GM19240 (cell line): ENCODE data around the gene GRIN2A.

Experiments used
- DNase-seq: peaks from one replicate; pipeline ENCODE4 v3.0.0; 2011; ENCODE audit warnings: low spot score; ENCODE audit not compliant: insufficient read length

The GRIN2A gene

DNA sequence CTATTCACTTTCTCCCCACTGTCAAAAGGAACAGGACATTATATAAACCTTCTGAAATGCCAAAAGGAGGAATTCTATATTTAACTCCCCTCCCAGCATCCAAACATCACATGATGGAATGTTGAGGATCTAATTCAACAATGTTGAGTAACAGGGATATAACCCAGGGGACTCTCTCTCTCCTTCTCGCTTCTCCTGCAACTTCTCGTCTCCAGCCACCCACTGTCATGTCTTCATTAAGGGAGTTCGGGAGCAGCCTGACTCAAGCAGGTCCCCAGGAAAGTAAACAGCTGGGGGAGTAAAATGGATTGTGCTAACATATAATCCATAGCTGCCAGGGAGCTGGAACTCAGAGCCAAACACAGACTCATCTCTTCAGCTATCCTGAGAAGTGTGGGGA lies 51.7 kb downstream of the GRIN2A start:
- DNase-seq, result no peak

DNA sequence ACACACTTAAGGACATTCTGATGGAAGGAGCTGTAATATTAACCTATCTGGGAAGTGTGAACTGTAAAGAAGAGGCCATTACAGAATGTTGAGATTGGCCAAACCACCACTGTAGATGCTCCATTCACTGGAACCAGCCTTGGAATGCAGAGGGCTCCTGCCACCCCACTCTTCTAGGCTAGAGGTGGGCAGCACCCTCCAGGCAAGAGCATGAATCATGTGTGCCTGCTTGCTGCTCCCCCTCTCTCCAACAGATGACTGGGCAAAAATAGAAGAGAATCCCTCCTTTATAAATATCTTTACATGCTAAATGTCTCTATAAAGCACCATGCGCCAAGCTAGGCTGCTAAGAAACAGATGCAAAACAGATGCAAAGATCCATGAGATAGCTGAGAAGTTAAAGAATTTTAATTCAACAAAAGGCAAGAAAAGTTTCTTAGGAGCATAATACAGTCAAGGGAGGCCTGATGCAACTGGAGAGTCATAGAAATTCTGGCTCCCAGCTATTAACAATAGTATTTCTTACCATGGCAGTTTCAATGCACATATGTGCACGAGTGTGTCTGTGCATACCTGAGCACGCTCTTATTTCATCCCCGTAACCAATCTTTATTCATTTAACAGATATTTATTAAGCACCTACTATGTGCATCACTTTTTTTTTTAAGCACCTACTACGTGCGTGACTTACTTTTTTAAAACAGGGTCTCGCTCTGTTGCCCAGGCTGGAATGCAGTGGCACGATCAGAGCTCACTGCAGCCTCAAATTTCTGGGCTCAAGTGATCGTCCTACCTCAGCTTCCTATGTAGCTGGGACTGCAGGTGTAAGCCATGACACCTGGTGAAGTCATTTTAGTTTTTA lies 53.6 kb downstream of the GRIN2A start:
- no peak for DNase-seq

DNA sequence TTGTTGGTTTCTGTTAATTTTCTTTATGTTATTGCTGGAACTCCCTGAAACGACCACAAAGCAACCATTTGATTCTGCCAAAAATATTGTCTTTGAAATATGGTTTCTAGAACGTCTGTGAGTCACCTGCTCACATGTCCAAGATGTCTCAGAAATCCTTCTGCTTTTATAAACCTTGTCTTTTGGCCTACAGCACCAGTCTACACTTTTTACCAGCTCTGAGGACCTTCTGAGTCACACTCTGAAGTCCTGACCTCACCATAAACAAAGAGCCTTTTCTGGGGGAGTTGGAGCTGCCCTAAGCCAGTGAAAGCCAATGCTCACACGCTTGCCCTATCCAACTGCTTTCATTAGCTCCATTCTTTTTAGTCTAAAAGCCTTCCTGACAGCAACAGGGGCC lies 55.5 kb downstream of the GRIN2A start:
- no peak for DNase-seq

DNA sequence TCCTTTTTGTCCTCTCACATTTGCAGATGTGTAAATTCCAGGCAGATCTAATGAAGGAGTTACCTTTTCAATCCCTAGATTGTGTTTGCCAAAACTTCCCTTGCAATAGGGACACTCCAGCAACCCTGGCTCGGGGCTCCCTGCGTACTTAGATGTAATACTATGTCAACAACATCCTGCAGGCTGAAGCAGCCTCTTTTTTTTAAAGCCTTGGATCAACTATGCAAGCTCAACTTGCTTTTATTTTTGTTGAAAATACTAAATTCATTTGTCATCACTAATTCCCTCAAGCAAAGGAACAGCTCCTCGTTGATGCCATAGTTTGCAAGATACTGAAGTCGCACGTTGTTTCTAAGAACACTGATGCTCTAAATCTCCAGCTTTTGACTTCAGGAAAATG lies 59.1 kb downstream of the GRIN2A start:
- DNase-seq, result no peak

DNA sequence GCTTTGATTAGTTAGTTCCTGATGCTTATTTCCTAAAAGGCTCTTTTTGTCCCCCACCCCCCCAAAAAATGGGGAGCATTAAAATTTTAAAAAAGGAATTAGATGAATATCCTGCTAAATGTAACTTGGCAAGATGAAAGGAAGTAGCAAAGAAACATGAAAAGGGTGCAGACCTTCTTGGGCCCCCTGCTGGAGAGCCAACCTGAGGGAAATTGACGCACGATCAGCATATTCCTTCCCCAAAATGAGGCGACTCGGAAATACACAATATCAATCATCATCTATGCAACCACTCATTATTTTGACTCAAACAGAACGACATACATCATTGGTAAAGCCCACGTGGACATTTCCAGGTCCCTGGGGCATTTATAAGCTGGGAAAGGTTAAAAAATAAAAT lies 59.7 kb downstream of the GRIN2A start:
- no peak for DNase-seq

DNA sequence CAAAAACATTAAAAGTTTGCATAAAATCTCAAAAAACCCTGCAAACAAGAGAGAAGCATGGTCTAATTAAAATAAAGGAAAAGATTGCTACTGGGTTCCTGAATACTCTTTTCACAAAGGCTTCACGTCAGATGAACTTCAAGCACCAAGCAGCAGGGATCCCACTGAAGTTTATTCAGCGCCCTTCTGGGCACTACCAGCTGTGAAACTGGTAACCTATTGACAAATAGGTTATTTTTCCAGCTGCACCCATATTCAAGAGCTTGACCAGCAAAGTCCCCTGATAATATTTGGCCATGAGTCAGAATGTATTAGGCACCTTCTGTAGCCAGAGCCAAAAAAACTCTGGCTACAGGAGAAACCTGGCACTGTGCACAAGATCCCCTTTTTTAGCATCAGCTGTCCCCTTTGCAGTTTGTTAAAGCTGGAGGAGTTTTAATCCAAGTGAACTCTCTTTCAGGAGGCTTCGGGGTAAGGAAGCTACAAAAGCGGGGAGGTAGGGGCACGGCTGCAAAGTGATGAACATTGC lies 60.3 kb downstream of the GRIN2A start:
- no peak for DNase-seq

DNA sequence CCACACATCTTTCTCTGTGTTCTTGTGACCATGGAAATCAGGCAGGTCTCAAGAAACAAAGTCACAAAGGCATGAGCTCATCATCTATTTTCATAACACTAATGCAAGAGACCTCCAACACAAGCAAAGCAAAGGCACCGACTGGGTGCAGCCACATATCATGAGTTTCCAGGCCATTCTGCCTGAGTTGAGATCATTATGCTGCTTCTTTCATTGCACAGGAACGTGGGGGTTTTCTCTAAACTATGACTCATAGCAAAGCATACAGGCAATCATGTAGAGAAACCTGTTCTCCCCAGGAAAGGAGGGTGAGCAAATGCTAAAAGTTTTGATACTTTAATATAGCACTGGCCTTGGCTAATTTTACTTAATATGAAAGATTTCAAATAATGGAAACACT lies 60.7 kb downstream of the GRIN2A start:
- DNase-seq, result no peak

DNA sequence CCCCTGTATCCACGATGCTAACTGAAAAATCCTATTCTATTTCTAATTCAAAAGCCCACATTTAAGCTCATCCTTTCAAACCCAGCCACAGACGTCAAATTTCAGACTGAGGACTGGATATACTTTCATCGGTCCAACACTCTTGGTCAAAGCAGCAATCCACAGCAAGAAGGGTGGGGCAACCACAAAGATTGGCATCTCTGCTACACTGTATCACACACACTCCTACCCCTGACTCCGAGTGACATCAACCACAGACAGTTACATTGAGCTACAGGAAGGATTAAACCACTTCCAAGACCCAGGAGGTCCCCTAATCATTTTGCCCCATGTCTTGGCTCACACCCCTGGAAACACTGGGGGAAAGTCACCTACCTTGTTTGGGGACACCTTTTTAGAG lies 61.3 kb downstream of the GRIN2A start:
- no peak for DNase-seq

DNA sequence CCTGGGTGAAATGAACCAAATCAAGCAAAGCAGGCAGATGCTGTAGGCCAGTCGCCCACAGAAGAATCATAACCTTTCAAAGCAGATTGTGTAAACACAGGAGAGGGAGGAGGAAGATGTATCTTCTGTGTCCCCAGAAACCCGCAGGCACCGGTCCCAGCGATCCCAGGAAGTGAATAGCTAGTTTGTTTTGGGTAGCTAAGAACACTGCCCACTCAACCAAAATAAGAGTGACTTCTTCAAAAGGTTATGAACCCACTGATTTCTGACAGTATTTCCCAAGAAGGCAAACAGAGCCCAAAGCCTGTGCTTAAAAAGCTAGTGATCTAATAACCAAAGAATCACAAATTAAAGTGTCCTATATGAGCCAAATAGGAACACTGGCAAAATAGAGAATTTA lies 67.8 kb downstream of the GRIN2A start:
- DNase-seq, result no peak

DNA sequence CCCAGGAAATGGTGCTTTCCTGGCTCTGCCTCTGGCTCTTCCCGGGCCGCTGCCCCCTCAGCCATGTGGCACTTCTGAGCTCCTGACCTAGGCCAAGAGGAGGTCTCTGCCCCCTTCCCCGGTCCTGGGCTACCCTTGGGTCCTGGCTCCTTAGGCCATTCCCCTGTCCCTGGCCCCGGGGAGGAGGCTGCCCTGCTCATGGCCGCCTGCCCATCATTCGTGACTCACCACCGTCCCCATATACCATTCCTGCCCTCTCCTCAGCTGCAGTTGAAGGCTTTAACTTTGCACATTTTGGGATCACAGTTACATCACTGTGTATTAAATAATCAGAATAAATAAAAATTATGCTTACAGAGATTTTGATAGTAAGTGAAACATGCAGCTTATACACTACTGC lies 69.0 kb downstream of the GRIN2A start:
- no peak for DNase-seq

DNA sequence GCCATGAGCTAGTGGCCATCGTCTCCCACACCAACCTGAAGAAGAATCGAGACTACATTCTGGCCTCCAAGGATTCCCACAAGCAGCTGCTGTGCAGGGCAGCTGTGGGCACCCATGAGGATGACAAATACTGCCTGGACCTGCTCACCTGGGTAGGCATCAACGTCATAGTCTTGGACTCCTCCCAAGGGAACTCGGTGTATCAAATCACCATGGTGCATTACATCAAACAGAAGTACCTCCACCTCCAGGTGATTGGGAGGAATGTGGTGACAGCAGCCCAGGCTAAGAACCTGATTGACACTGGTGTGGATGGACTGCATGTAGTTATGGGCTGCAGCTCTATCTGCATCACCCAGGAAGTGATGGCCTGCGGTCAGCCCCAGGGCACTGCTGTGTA lies 70.2 kb downstream of the GRIN2A start:
- no peak for DNase-seq

DNA sequence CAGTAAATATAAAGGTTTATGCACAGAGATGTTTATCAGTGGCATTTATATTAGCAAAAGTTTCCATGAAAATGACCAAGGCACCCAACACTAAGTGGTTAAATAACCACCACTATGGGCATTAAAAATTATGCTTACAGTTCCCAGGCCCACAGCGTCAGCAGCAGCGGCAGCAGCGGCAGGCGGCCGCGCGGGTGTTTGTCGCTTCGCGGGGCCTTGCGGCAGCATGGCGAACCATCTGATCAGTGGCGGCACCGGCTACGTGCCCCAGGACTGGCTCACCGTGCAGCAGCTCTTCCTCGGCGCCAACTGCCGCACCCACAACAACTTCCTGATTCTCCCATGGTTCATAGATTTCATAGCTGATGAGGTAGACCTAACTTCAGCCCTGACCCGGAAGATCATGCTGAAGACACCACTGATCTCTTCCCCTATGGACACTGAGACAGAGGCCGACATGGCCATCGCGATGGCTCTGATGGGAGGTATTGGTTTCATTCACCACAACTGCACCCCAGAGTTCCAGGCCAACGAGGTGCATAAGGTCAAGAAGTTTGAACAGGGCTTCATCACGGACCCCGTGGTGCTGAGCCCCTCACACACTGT lies 71.0 kb downstream of the GRIN2A start:
- no peak for DNase-seq

DNA sequence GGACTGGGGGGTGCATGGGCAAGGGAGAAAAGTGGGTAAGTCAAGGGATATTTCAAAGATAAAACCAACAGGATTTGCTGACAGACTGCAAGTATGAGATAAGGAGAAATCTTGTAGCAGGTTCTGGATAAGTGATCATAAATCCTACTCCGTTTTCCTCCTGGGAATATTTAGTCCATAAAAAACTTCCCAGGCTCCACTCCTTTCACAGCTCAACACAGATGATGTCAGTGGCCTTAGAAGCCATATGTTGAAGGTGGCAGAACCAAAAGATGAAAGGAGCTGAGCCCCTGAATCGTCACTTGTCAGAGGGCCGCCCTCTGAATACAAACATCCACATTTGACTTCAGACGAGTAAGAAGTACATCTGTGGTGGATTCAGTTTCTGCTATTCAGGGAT lies 71.7 kb downstream of the GRIN2A start:
- no peak for DNase-seq

DNA sequence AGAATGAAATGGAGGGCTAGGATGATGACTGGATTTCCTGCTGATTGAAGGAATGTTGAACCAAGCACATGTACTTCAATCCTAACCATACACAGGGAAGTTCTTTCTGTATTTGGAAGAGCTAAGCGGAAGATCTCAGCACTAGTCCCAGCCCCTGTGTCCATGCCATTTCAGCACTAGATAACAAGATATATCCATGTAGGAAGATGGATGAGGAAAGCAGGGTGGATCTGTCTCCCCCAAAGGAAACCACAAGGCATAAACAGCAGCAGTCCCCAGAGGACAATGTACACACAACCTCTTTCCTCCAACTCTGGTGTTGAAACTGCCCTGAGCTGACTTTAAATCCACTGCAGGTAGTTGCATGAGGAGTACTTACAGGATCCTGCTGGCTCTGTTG lies 75.1 kb downstream of the GRIN2A start:
- DNase-seq, result no peak

DNA sequence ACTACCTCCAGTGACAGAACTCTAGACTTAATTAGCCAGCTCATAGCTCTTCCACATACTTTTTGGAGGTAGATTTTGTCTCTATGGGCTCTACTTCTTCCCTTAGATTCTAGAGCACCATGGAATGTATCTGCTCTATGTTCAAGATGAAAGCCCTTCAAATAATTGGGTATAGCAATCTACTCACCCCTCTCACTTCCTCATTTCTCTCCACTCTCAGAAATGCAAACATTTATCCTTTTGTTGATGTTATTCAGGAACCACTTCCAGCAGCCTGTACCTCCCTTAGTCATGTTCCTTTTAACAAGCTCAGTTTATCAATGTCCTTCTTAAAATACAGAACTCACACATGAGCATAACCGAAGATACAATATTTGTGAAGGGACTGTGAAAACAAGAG lies 78.5 kb downstream of the GRIN2A start:
- DNase-seq, result no peak

DNA sequence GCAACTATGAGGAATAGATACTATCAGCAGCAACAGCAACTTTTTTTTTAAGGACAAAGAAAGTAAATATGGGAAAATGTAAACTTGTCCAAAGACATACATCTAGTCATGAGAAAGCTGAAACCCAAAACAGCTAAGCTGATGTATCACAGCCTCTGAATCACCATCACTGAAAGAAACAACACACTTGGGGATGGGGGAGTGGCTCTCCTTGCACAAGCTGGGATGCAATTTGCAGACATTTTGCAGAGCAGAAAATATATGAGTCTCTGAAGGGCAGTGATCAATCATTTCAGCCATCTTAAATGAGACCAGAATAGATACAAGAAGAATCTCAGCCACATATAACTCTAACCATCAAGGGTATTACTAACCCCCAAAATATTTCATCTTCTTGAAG lies 79.1 kb downstream of the GRIN2A start:
- DNase-seq, result no peak

DNA sequence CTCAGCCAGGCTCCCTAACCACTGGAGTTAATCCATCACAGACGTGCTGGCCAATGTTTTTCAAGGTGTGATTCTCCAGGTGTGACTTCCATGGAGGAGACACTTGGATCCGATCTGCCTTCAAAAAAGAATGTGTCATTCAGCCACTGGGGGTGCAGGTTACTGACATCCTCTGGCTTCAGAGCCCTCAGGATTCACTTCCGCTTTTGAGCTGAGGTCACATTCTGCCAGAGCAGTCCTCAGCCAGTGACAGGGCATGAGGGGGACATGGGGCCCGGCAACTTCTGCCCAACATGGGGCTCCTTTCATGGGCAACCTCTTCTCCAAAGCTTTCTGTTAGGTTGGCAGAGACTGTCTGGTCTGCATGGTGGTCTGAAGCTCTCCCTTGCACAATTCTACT lies 81.4 kb downstream of the GRIN2A start:
- DNase-seq, result no peak

DNA sequence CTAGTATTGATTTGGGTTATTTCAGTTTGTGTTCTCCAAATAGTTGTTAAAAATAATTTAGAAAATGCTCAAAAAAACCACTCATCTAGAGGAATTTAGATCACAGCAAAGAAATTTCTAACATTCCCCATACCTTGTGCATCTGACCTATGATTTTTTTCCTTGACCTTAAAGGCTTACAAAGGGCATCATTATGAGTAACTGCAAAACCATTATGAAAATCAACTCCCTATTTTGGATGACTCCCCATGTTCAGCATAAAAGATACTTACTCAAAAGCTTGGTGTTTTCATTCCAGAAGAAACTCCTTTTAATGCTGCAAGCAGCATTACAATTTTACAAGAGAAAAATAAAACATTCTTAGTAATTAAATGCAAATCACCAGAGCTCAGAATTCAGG lies 83.2 kb downstream of the GRIN2A start:
- no peak for DNase-seq

DNA sequence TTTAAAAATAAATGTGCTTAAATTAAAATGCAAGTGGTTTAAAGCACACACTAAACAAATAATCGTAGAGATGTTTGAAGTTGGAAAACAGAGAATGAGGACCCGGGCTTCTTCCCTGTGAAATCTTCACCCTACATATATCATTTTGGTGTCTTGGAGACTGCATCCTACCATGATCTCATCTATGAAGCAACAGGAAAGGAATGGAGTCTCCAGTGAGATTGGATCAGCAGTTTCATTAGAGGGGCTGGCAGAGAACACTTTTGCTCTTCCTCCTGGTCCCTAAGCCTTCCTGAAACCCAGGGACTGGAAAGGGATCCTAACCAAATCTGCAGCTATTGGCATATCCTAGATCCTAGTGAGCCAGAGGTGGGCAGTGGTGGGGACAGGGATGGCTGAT lies 85.0 kb downstream of the GRIN2A start:
- DNase-seq, result no peak

DNA sequence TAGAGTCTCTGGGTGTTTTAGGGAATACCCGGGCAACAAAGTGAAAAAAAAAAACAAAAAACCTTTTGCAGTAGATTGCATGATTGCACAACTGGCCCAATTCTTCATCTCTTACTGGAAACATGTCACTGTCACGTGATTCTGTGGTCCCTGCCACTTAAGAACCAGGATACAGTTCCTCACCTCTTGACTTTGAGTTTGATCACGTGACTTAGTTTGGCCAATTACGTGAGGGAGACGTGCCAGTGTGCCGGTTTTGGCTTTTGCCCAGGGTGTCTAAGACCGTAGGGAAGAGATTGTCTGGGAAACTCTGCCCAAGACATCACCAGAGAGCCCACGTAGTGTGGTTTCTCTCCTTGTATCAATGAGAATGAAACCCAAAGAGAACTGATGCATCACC lies 88.7 kb downstream of the GRIN2A start:
- no peak for DNase-seq

DNA sequence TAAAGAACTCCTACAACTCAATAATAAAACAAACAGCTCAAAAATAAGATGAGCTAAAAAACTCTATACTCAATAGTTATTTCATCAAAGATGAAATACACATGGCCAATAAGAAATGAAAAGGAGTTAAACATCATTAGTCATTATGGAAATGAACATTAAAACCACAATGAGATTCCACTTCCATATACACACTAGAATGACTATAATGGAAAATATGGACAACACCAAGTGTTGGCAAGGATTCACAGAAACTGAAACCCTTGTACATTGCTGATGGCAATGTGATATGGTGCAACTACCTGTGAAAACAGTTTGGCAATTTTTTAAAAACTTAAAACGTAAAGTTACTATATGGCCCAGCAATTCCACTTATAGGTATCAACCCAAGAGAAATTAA lies 91.4 kb downstream of the GRIN2A start:
- DNase-seq, result no peak

DNA sequence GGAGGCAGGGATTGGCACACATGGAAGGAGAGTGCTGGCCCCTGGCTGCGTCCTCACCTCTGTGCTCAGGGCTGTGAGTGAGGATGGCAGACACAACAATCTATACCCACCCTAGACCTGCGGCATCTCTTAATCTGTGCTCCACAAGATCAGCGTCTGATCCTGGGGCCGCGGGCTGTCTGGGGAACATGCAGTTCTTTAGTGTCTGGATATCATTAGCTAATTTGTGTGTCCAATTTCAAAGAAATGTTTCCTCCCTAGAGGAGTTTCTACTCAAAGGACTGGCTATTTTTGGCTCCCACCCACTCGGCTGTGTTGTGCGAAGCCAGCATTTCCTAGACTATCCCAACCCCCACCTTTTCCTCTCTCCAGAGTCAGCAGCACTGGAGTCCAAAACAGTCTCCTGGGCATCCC lies 93.8 kb downstream of the GRIN2A start:
- DNase-seq, result no peak

DNA sequence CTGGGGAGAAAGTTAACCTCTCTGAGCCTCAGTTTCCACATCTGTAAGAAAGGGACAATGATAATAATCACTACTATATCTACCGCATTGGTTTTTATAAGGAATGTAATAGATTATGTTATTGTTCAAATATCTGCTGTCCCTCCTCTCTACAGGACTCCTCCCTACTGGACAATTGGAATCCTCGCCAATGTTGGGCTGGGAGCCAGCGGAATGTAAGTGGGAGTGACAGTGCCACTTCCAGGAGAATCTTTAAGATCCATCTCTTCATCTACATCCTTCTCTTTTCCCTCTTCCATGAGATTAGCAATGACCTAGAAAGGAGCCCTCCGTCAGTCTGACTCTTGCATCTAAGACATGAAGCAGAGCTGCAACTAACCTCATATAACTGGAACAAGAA lies 95.1 kb downstream of the GRIN2A start:
- DNase-seq, result no peak
